ENCODE measurements around the gene DNAH8.

GRCh38 chr6:38762848-38763247 lies 47.7 kb downstream of the DNAH8 start:
- no peak for TF ChIP-seq CTCF (IDR thresholded peaks at IDR 0.05)
- TF ChIP-seq POLR2A (IDR thresholded peaks at IDR 0.05), result no peak

Data from sigmoid colon (tissue), 3 donors.